NT2/D1 (cell line): ENCODE data around the gene PTPRG.

Source experiments
- DNase-seq: peaks from one replicate; pipeline ENCODE4 v3.0.0-alpha.2; 2011; ENCODE audit warnings: low read depth, low spot score
- H3K27me3 ChIP-seq: 2 replicates; pipeline ENCODE4 v1.6.0; 2011; ENCODE audit warnings: mild to moderate bottlenecking; ENCODE audit not compliant: insufficient read length, insufficient read depth
- H3K36me3 ChIP-seq: 2 replicates; pipeline ENCODE4 v1.6.1; 2011; ENCODE audit warnings: mild to moderate bottlenecking, low read length, mixed read lengths; ENCODE audit not compliant: insufficient read depth, insufficient read length
- H3K4me1 ChIP-seq: 2 replicates; pipeline ENCODE4 v1.5.1; 2011; ENCODE audit not compliant: insufficient read depth, insufficient read length
- H3K4me3 ChIP-seq: 2 replicates; pipeline ENCODE4 v1.5.1; 2011; ENCODE audit warnings: low read depth; ENCODE audit not compliant: insufficient read length
- H3K9ac ChIP-seq: 2 replicates; pipeline ENCODE4 v1.6.0; 2011; ENCODE audit warnings: low read depth; ENCODE audit not compliant: insufficient read length
- H3K9me3 ChIP-seq: 2 replicates; pipeline ENCODE4 v1.5.1; 2011; ENCODE audit warnings: mild to moderate bottlenecking, low read length; ENCODE audit not compliant: insufficient read depth
- SUZ12 ChIP-seq: IDR thresholded peaks from 2 replicates; pipeline ENCODE4 v1.6.1; 2011; ENCODE audit not compliant: insufficient read length, insufficient read depth; ENCODE audit errors: extremely low read depth
- YY1 ChIP-seq: IDR thresholded peaks from 2 replicates; pipeline ENCODE4 v1.6.1; 2011; ENCODE audit not compliant: insufficient read length, insufficient read depth
- ZNF274 ChIP-seq: IDR thresholded peaks from 2 replicates; pipeline ENCODE4 v1.6.1; 2011; ENCODE audit warnings: mild to moderate bottlenecking, low read depth, low read length

Gene PTPRG

GRCh38 chr3:61527011-61527410, 34.4 kb upstream of the PTPRG start:
- Histone ChIP-seq H3K9ac (no peak overlapping the region), H3K36me3 (no peaks in the 10 kb centered on the region), H3K4me3 (no peak overlapping the region), H3K27me3 (no peaks in the 10 kb centered on the region), H3K9me3 (no peaks in the 10 kb centered on the region), H3K4me1 (no peaks in the 10 kb centered on the region)
- no peak for DNase-seq
- no peak for TF ChIP-seq ZNF274
- no peak for TF ChIP-seq YY1
- TF ChIP-seq SUZ12: no peak

- Histone ChIP-seq H3K4me1 (no peaks in the 10 kb centered on the region), H3K9me3 (no peaks in the 10 kb centered on the region), H3K9ac (no peak overlapping the region), H3K27me3 (no peaks in the 10 kb centered on the region), H3K36me3 (no peaks in the 10 kb centered on the region), H3K4me3 (no peak overlapping the region)
- TF ChIP-seq ZNF274 (no peak), YY1 (no peak), SUZ12 (no peak)
- DNase-seq: peak; percentile 69
Observed at GRCh38 chr3:61530355-61530754, 31.0 kb upstream of the PTPRG start.

- TF ChIP-seq SUZ12 (no peak), ZNF274 (no peak), YY1 (no peak)
- Histone ChIP-seq H3K9me3 (no peaks in the 10 kb centered on the region), H3K4me1 (no peaks in the 10 kb centered on the region), H3K9ac (no peak overlapping the region), H3K27me3 (no peaks in the 10 kb centered on the region), H3K4me3 (no peak overlapping the region), H3K36me3 (no peaks in the 10 kb centered on the region)
- no peak for DNase-seq
Observed at GRCh38 chr3:61531528-61531927, 29.8 kb upstream of the PTPRG start.

GRCh38 chr3:61532739-61533500, 28.5 kb upstream of the PTPRG start:
- no peak overlapping the region for H3K9ac ChIP-seq
- TF ChIP-seq YY1: no peak
- TF ChIP-seq ZNF274: no peak
- no peak for TF ChIP-seq SUZ12
- DNase-seq: no peak
- no peaks in the 10 kb centered on the region for H3K9me3 ChIP-seq
- peaks cover 1% of the 10 kb centered on the region for H3K4me1 ChIP-seq
- H3K36me3 ChIP-seq: no peaks in the 10 kb centered on the region
- H3K4me3 ChIP-seq: no peak overlapping the region
- no peaks in the 10 kb centered on the region for H3K27me3 ChIP-seq

- H3K36me3 ChIP-seq: no peaks in the 10 kb centered on the region
- H3K9ac ChIP-seq: no peak overlapping the region
- peaks cover 2% of the 10 kb centered on the region for H3K4me1 ChIP-seq
- no peaks in the 10 kb centered on the region for H3K9me3 ChIP-seq
- H3K4me3 ChIP-seq: no peak overlapping the region
- TF ChIP-seq SUZ12: no peak
- TF ChIP-seq YY1: no peak
- TF ChIP-seq ZNF274: no peak
- no peaks in the 10 kb centered on the region for H3K27me3 ChIP-seq
- no peak for DNase-seq
Observed at GRCh38 chr3:61535826-61536225, 25.5 kb upstream of the PTPRG start.

GRCh38 chr3:61537366-61537765, 24.0 kb upstream of the PTPRG start:
- DNase-seq: peak; percentile 74
- Histone ChIP-seq H3K4me3 (no peak overlapping the region), H3K36me3 (no peaks in the 10 kb centered on the region), H3K4me1 (peaks cover 2% of the 10 kb centered on the region), H3K9me3 (no peaks in the 10 kb centered on the region), H3K9ac (no peak overlapping the region), H3K27me3 (no peaks in the 10 kb centered on the region)
- TF ChIP-seq SUZ12 (no peak), ZNF274 (no peak), YY1 (no peak)

- TF ChIP-seq ZNF274 (no peak), SUZ12 (no peak), YY1 (no peak)
- Histone ChIP-seq H3K36me3 (no peaks in the 10 kb centered on the region), H3K9me3 (no peaks in the 10 kb centered on the region), H3K9ac (no peak overlapping the region), H3K27me3 (no peaks in the 10 kb centered on the region), H3K4me1 (peaks cover 2% of the 10 kb centered on the region), H3K4me3 (no peak overlapping the region)
- no peak for DNase-seq
Observed at GRCh38 chr3:61538486-61538885, 22.9 kb upstream of the PTPRG start.
